Psoas muscle (tissue), 8 donors: ENCODE measurements around the gene TOM1L2. TPM values are rescaled to one million over a fixed set of nuclear protein-coding genes. Genes with fewer than 3 reads are reported as not detected.

ENCODE experiments used
- ATAC-seq, 4 donors: fragments of 200-7000 bp; cut with Tn5 transposase; one replicate each; pipeline ENCODE4 v1.9.1; 2020; ENCODE audit warnings: moderate library complexity in 3 of 4, mild to moderate bottlenecking in 2 of 4
- DNase-seq, 2 donors: peaks; one replicate each; pipeline ENCODE4 v3.0.0-alpha.2; 2020
- H3K27ac ChIP-seq: fragments of 200-600 bp; one replicate; pipeline ENCODE4 v1.8.0; 2022
- H3K27me3 ChIP-seq, 3 donors: fragments of 200-600 bp in 1 of 3; one replicate each; pipeline versions ENCODE4 v1.6.1 to v1.8.0; 2013 to 2022; ENCODE audit warnings: low read length in 2 of 3, mild to moderate bottlenecking in 2 of 3, moderate library complexity in 1 of 3; ENCODE audit not compliant: insufficient read depth in 3 of 3
- H3K36me3 ChIP-seq, 2 donors: fragments of 200-600 bp in 1 of 2; one replicate each; pipeline versions ENCODE4 v1.6.1 to v1.8.0; 2013 to 2022; ENCODE audit warnings: low read depth in 1 of 2, mild to moderate bottlenecking in 1 of 2, moderate library complexity in 1 of 2; ENCODE audit not compliant: insufficient read depth in 1 of 2
- H3K4me1 ChIP-seq: fragments of 200-600 bp; one replicate; pipeline ENCODE4 v1.8.0; 2022
- H3K4me3 ChIP-seq: fragments of 200-600 bp; one replicate; pipeline ENCODE4 v1.8.0; 2022; ENCODE audit warnings: mild to moderate bottlenecking
- H3K9me3 ChIP-seq: fragments of 200-600 bp; one replicate; pipeline ENCODE4 v1.8.0; 2022
- WGBS, 3 donors: extraction: QIAGEN DNeasy Blood & Tissue Kit; methylation state at CpG; one replicate each; pipeline versions ENCODE4 v1.1.6 to v1.1.7; 2013; 5-methylcytosine and 5-hydroxymethylcytosine counted together
- intact Hi-C, 2 donors: fragments of 100-400 bp; cut with DNase I; formaldehyde crosslinking; loops; one replicate each; pipeline versions ENCODE4 v1.11.0 to v1.14.2; 2022
- polyA plus RNA-seq, 3 donors: library from polyadenylated mRNA; stranded (reverse); fragments of 200-250 nt; gene quantifications; one replicate each; pipeline ENCODE4 v1.2.3, GENCODE V29; 2013
- total RNA-seq, 4 donors: library from RNA; stranded (reverse); fragmentation: NEBNext Ultra II Directional in 2 of 4; extraction: Animal tissue kit (Norgen Biotek cat#: 25700) in 2 of 4; gene quantifications; one replicate each; pipeline versions ENCODE4 v1.2.1 to v1.2.4, GENCODE V29; 2021 to 2023
- TF ChIP-seq, protein P1 (sequence below): fragments of 200-600 bp; IDR thresholded peaks from one replicate; pipeline ENCODE4 v1.8.0; 2022; ENCODE audit warnings: antibody characterized with exemption
- donor health status: healthy with polysubstance abuse.
- donor health status: DM: no; HTN: no; CAD: no; lungs with moderate emphysema.
- donor health status: Bipolar disorder and iron deficiency.
- donor health status: healthy.
- donor health status: DM: yes; HTN: yes; CAD: no.
- donor health status: DM: no; HTN: no; CAD: no.
- donor health status: DM: no; HTN: no; CAD: no.
- donor health status: DM: yes; HTN: yes; CAD: no.

The TOM1L2 gene
- total and polyA plus RNA-seq, 7 donors = 13.3 to 89.8 (median 72.0) TPM

DNA sequence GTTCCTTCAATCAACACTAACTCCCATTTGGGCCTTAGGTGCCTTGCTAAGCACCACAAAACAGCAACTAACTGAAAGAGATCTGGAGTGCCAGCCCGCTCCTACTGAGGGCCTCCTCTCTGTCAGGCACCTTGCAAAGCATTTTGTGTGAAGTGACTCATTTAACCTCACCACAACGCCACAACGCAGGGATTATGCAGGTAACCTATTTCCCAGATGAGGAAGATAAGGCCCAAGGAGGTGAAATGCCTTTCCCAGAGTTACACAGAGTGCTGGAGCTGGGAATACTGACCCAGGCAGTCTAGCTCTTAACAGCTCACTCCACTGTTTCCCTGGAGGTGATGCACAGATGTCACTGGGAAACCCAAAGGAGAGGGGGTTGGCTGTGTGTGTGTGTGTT lies 33.3 kb upstream of the TOM1L2 start:
- peak; percentile 7 to 16 (median 12) for ATAC-seq

DNA sequence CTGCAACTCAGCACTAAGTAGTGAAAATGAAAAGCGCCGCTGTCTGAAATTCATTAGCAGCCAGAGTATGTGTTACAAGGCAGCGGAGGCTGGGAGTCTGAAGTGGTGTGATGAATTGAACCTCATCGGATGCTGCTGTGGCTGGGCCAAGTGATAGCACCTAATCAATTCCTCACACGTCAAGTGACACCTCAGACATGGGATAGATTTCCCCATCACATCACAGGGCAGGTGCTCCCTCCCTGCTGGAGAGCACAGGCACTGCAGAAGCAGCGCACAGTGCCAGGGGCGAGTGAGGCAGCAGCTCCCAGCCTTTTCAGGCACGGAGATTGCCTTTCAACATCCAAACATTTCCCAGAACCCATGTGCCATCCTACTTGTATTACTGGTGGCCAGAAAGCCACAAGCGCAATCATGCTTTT lies 32.7 kb upstream of the TOM1L2 start:
- TF ChIP-seq, protein P1, sequence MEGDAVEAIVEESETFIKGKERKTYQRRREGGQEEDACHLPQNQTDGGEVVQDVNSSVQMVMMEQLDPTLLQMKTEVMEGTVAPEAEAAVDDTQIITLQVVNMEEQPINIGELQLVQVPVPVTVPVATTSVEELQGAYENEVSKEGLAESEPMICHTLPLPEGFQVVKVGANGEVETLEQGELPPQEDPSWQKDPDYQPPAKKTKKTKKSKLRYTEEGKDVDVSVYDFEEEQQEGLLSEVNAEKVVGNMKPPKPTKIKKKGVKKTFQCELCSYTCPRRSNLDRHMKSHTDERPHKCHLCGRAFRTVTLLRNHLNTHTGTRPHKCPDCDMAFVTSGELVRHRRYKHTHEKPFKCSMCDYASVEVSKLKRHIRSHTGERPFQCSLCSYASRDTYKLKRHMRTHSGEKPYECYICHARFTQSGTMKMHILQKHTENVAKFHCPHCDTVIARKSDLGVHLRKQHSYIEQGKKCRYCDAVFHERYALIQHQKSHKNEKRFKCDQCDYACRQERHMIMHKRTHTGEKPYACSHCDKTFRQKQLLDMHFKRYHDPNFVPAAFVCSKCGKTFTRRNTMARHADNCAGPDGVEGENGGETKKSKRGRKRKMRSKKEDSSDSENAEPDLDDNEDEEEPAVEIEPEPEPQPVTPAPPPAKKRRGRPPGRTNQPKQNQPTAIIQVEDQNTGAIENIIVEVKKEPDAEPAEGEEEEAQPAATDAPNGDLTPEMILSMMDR = peak; percentile 62

More for the DNA sequence above, 33.3 kb upstream of the TOM1L2 start:
- intact Hi-C loops = no loop called here
- H3K9me3 ChIP-seq = no peaks in the 10 kb centered on the region
- peaks cover 0 to 30% of the 10 kb centered on the region in 2 donors for H3K36me3 ChIP-seq
- peak overlapping the region; percentile 69 for H3K27ac ChIP-seq
- no peaks in the 10 kb centered on the region for H3K27me3 ChIP-seq
- H3K4me1 ChIP-seq = peaks cover 17% of the 10 kb centered on the region
- WGBS, 3 donors = 86 to 95% (median 94%) methylated on average over 3 of the region's 3 CpGs
- H3K4me3 ChIP-seq = no peak overlapping the region
- DNase-seq = peak in 1 of 2 donors; percentile 4
- TF ChIP-seq, protein P1 = no peak

DNA sequence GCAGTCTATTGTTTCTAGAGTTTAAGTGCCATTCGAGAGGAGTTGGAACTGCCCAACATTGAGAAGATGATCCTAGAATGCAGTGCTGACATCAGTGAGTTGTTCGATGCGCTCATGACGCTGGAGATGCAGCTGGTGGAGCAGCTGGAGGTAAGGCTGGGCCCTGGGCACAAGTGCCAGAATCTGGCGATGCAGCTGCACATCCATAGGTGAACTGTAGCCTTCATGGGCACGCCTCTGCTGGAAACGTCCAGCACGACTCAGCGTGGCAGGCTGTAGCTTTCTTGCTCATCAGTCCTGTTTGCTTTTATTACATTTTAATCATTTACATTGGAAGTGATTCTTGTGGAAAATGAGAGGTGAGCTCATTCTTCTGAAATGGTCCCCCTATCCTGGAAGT lies 32.1 kb upstream of the TOM1L2 start:
- peak overlapping the region; percentile 69 for H3K27ac ChIP-seq
- intact Hi-C loops = no loop called here
- peak in 1 of 2 donors; percentile 23 for DNase-seq
- H3K36me3 ChIP-seq = peaks cover 0 to 25% of the 10 kb centered on the region in 2 donors
- TF ChIP-seq, protein P1 = no peak
- H3K4me3 ChIP-seq = no peak overlapping the region
- ATAC-seq = no peak
- 59 to 73% (median 59%) methylated on average over 9 of the region's 9 CpGs for WGBS, 3 donors
- no peaks in the 10 kb centered on the region for H3K27me3 ChIP-seq
- peaks cover 17% of the 10 kb centered on the region for H3K4me1 ChIP-seq
- no peaks in the 10 kb centered on the region for H3K9me3 ChIP-seq

More for the DNA sequence above, 32.7 kb upstream of the TOM1L2 start:
- Histone ChIP-seq H3K27me3 (no peaks in the 10 kb centered on the region), H3K27ac (peak overlapping the region; percentile 69), H3K4me1 (peaks cover 17% of the 10 kb centered on the region), H3K9me3 (no peaks in the 10 kb centered on the region), H3K36me3 (peaks cover 0 to 27% of the 10 kb centered on the region in 2 donors), H3K4me3 (no peak overlapping the region)
- intact Hi-C loops = no loop called here
- peak; percentile 45 to 78 for DNase-seq
- ATAC-seq = peak; percentile 93 to 97 (median 94)
- 49 to 85% (median 57%) methylated on average over 9 of the region's 9 CpGs for WGBS, 3 donors

DNA sequence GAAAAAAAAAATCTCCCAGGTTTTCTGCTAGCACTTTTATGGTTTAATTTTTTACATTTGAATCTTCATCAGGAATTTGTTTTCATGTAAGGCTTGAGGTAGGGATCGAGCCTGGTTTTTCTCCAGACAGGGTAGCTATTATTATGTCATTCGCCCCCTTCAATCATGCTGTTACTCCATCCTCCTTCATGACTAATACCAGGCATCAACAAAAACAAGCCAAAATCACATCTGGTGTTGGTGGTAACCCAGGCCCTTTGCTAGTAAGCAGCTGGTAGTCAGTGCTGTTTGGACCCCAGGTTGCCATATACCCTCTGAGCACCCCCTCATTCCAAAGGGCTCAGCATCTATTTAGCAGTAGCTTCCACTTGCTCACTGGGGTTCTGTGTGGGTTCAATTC lies 30.0 kb upstream of the TOM1L2 start:
- H3K36me3 ChIP-seq = peaks cover 0 to 10% of the 10 kb centered on the region in 2 donors
- no peak overlapping the region for H3K4me3 ChIP-seq
- H3K27me3 ChIP-seq = no peaks in the 10 kb centered on the region
- ATAC-seq (no peak), DNase-seq (no peak)
- WGBS, 3 donors = 96 to 98% (median 97%) methylated on average over 2 of the region's 2 CpGs
- H3K4me1 ChIP-seq = peaks cover 17% of the 10 kb centered on the region
- intact Hi-C loops = no loop called here
- H3K27ac ChIP-seq = no peak overlapping the region
- TF ChIP-seq, protein P1 = no peak
- no peaks in the 10 kb centered on the region for H3K9me3 ChIP-seq

DNA sequence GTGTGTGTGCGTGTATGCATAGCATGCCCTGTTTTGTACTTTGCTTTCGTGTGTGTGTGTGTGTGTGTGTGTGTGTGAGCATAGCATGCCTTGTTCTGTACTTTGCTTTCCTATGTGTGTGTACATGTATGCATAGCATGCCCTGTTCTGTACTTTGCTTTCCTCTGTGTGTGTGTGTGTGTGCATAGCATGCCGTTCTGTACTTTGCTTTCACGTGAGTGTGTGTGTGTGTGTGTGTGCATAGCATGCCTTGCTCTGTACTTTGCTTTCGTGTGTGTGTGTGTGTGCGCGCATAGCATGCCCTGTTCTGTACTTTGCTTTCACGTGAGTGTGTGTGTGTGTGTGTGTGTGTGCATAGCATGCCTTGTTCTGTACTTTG lies 27.8 kb upstream of the TOM1L2 start:
- H3K4me3 ChIP-seq = no peak overlapping the region
- H3K27me3 ChIP-seq = no peaks in the 10 kb centered on the region
- H3K4me1 ChIP-seq = peaks cover 8% of the 10 kb centered on the region
- TF ChIP-seq, protein P1 = no peak
- ATAC-seq (no peak), DNase-seq (no peak)
- H3K36me3 ChIP-seq = no peaks in the 10 kb centered on the region
- intact Hi-C loops = no loop called here
- WGBS, 3 donors = 82 to 84% (median 82%) methylated on average over 8 of the region's 8 CpGs
- no peak overlapping the region for H3K27ac ChIP-seq
- no peaks in the 10 kb centered on the region for H3K9me3 ChIP-seq
